Neuronal stem cell (in vitro differentiated cells): ENCODE measurements around the gene GZMM.

Experiments
- DNase-seq: peaks from one replicate; pipeline ENCODE4 v3.0.0-alpha.2; 2013; ENCODE audit warnings: low spot score
- H2AFZ ChIP-seq: one replicate; pipeline ENCODE4 v1.6.1; 2013; ENCODE audit warnings: mild to moderate bottlenecking, low read length, inconsistent platforms
- H2AK5ac ChIP-seq: 2 replicates; pipeline ENCODE4 v1.6.1; 2013; ENCODE audit warnings: low read depth, mild to moderate bottlenecking, inconsistent platforms, low read length, moderate library complexity, mixed read lengths
- H2BK120ac ChIP-seq: 2 replicates; pipeline ENCODE4 v1.6.1; 2013; ENCODE audit warnings: low read depth, mild to moderate bottlenecking, inconsistent platforms, low read length, moderate library complexity, mixed read lengths
- H2BK12ac ChIP-seq: one replicate; pipeline ENCODE4 v1.6.1; 2013; ENCODE audit warnings: low read length, inconsistent platforms
- H2BK15ac ChIP-seq: 2 replicates; pipeline ENCODE4 v1.6.1; 2013; ENCODE audit warnings: mild to moderate bottlenecking, low read length, inconsistent platforms, mixed read lengths
- H2BK5ac ChIP-seq: one replicate; pipeline ENCODE4 v1.6.1; 2013; ENCODE audit warnings: inconsistent platforms, mild to moderate bottlenecking, low read length, moderate library complexity
- H3K14ac ChIP-seq: one replicate; pipeline ENCODE4 v1.6.1; 2013; ENCODE audit warnings: low read length, inconsistent platforms
- H3K18ac ChIP-seq: 2 replicates; pipeline ENCODE4 v1.6.1; 2013; ENCODE audit warnings: low read length, inconsistent platforms
- H3K23ac ChIP-seq: 2 replicates; pipeline ENCODE4 v1.6.1; 2013; ENCODE audit warnings: low read depth, mild to moderate bottlenecking, mixed read lengths, low read length, inconsistent platforms; ENCODE audit not compliant: poor library complexity
- H3K27ac ChIP-seq: replicated peaks from 3 replicates; pipeline ENCODE4 v1.5.1; 2013; ENCODE audit warnings: low read length, inconsistent platforms
- H3K27me3 ChIP-seq, 3 experiments: 2 replicates each; pipeline ENCODE4 v1.6.1; 2013; ENCODE audit warnings: low read length in 3 of 3, mild to moderate bottlenecking in 2 of 3, inconsistent platforms in 1 of 3, low read depth in 1 of 3, mixed read lengths in 1 of 3, moderate library complexity in 1 of 3; ENCODE audit not compliant: control insufficient read depth in 3 of 3, insufficient read depth in 3 of 3
- H3K36me3 ChIP-seq, 2 donors: replicated peaks in 1 of 2; 2 replicates each; pipeline ENCODE4 v1.6.1; 2013; ENCODE audit warnings: low read length in 2 of 2; ENCODE audit not compliant: control insufficient read depth in 2 of 2, insufficient read depth in 2 of 2
- H3K4ac ChIP-seq: 2 replicates; pipeline ENCODE4 v1.6.1; 2013; ENCODE audit warnings: inconsistent platforms, mild to moderate bottlenecking, low read length, moderate library complexity
- H3K4me1 ChIP-seq, 2 donors: 1 replicate in 1 of 2; 2 replicates in 1 of 2; pipeline ENCODE4 v1.6.1; 2013; ENCODE audit warnings: low read length in 2 of 2, low read depth in 1 of 2; ENCODE audit not compliant: control insufficient read depth in 2 of 2, insufficient read depth in 1 of 2
- H3K4me2 ChIP-seq: one replicate; pipeline ENCODE4 v1.6.1; 2013; ENCODE audit warnings: mild to moderate bottlenecking, low read length, inconsistent platforms; ENCODE audit not compliant: insufficient read depth, poor library complexity, severe bottlenecking
- H3K4me3 ChIP-seq, 2 donors: 2 replicates each; pipeline ENCODE4 v1.5.1; 2013; ENCODE audit warnings: low read length in 2 of 2, mild to moderate bottlenecking in 2 of 2, inconsistent platforms in 1 of 2, moderate library complexity in 1 of 2
- H3K79me1 ChIP-seq: one replicate; pipeline ENCODE4 v1.6.1; 2013; ENCODE audit warnings: low read depth, mild to moderate bottlenecking, inconsistent platforms, low read length, moderate library complexity
- H3K9ac ChIP-seq: one replicate; pipeline ENCODE4 v1.6.1; 2013; ENCODE audit warnings: mild to moderate bottlenecking, low read depth, low read length, inconsistent platforms; ENCODE audit not compliant: poor library complexity
- H3K9me3 ChIP-seq, 2 donors: replicated peaks in 1 of 2; 2 replicates each; pipeline versions ENCODE3 to v1.6.1; 2013; ENCODE audit warnings: low read length in 2 of 2, mild to moderate bottlenecking in 2 of 2, inconsistent platforms in 1 of 2, low read depth in 1 of 2, mixed read lengths in 1 of 2, moderate library complexity in 1 of 2; ENCODE audit not compliant: control insufficient read depth in 2 of 2, insufficient read depth in 1 of 2
- H4K8ac ChIP-seq: one replicate; pipeline ENCODE4 v1.6.1; 2013; ENCODE audit warnings: low read depth, mild to moderate bottlenecking, inconsistent platforms, low read length, moderate library complexity
- H4K91ac ChIP-seq: one replicate; pipeline ENCODE4 v1.6.1; 2013; ENCODE audit warnings: low read length, low read depth, mild to moderate bottlenecking, inconsistent platforms; ENCODE audit not compliant: poor library complexity
- WGBS, 2 donors: extraction: QIAGEN DNeasy Blood & Tissue Kit; methylation state at CpG; one replicate each; pipeline ENCODE4 v1.1.7; 2013; ENCODE audit warnings: missing lambda C conversion rate in 2 of 2, mixed read lengths in 1 of 2; ENCODE audit not compliant: insufficient read length in 2 of 2, insufficient replicate concordance in 1 of 2; ENCODE audit errors: extremely low coverage in 2 of 2; 5-methylcytosine and 5-hydroxymethylcytosine counted together

Gene GZMM

GRCh38 chr19:547117-547516 is 3.3 kb downstream of the GZMM start:
- Histone ChIP-seq H2BK15ac (no peak overlapping the region), H2AFZ (no peak overlapping the region), H3K23ac (no peak overlapping the region), H3K36me3 (peaks cover 5 to 11% of the 10 kb centered on the region in 2 donors), H4K8ac (no peak overlapping the region), H2BK5ac (peak overlapping the region; percentile 66), H3K9ac (no peak overlapping the region), H3K4ac (peak overlapping the region; percentile 11), H3K4me2 (no peak overlapping the region), H4K91ac (no peak overlapping the region), H3K18ac (no peak overlapping the region), H2AK5ac (peak overlapping the region; percentile 53), H2BK12ac (no peak overlapping the region), H3K79me1 (peaks cover 2% of the 10 kb centered on the region), H3K4me1 (peaks cover 0 to 2% of the 10 kb centered on the region in 2 donors), H3K27me3 (no peaks in the 10 kb centered on the region), H2BK120ac (no peak overlapping the region), H3K14ac (no peak overlapping the region), H3K27ac (no peak overlapping the region), H3K4me3 (no peak overlapping the region), H3K9me3 (no peaks in the 10 kb centered on the region)
- WGBS, 2 donors: no CpG with 5 or more reads among the region's 15 CpGs
- no peak for DNase-seq

GRCh38 chr19:547836-548720 is 4.2 kb downstream of the GZMM start:
- H3K9me3 ChIP-seq: no peaks in the 10 kb centered on the region
- H2BK5ac ChIP-seq: no peak overlapping the region
- H3K9ac ChIP-seq: no peak overlapping the region
- H3K27ac ChIP-seq: no peak overlapping the region
- H2AFZ ChIP-seq: no peak overlapping the region
- WGBS, 2 donors: no CpG with 5 or more reads among the region's 26 CpGs
- H3K23ac ChIP-seq: peak overlapping the region; percentile 43
- H2BK12ac ChIP-seq: peak overlapping the region; percentile 97
- H2BK15ac ChIP-seq: no peak overlapping the region
- H2BK120ac ChIP-seq: no peak overlapping the region
- H3K4me2 ChIP-seq: no peak overlapping the region
- H3K14ac ChIP-seq: peak overlapping the region; percentile 89
- no peak overlapping the region for H4K8ac ChIP-seq
- no peak overlapping the region for H3K4ac ChIP-seq
- H3K4me3 ChIP-seq: no peak overlapping the region
- no peak for DNase-seq
- peaks cover 0 to 3% of the 10 kb centered on the region in 2 donors for H3K36me3 ChIP-seq
- no peaks in the 10 kb centered on the region for H3K27me3 ChIP-seq
- peak overlapping the region; percentile 91 for H3K18ac ChIP-seq
- H3K4me1 ChIP-seq: peaks cover 0 to 2% of the 10 kb centered on the region in 2 donors
- peak overlapping the region; percentile 94 for H2AK5ac ChIP-seq
- no peak overlapping the region for H4K91ac ChIP-seq
- peaks cover 2% of the 10 kb centered on the region for H3K79me1 ChIP-seq

GRCh38 chr19:548886-549830 is 5.3 kb downstream of the GZMM start:
- H3K27me3 ChIP-seq: no peaks in the 10 kb centered on the region
- H3K9me3 ChIP-seq: no peaks in the 10 kb centered on the region
- H3K18ac ChIP-seq: peak overlapping the region; percentile 13
- H4K8ac ChIP-seq: no peak overlapping the region
- peak overlapping the region; percentile 94 for H2AK5ac ChIP-seq
- H4K91ac ChIP-seq: no peak overlapping the region
- no peak overlapping the region for H3K27ac ChIP-seq
- peaks cover 2% of the 10 kb centered on the region for H3K79me1 ChIP-seq
- DNase-seq: no peak
- no peak overlapping the region for H3K4ac ChIP-seq
- H2AFZ ChIP-seq: no peak overlapping the region
- no peak overlapping the region for H3K4me3 ChIP-seq
- H2BK15ac ChIP-seq: no peak overlapping the region
- no peak overlapping the region for H3K14ac ChIP-seq
- no peak overlapping the region for H3K9ac ChIP-seq
- no peak overlapping the region for H3K23ac ChIP-seq
- no peak overlapping the region for H2BK120ac ChIP-seq
- H3K4me1 ChIP-seq: peaks cover 0 to 2% of the 10 kb centered on the region in 2 donors
- H2BK5ac ChIP-seq: no peak overlapping the region
- no peak overlapping the region for H3K4me2 ChIP-seq
- peak overlapping the region; percentile 41 for H2BK12ac ChIP-seq
- no peaks in the 10 kb centered on the region for H3K36me3 ChIP-seq
- no CpG with 5 or more reads among the region's 52 CpGs for WGBS, 2 donors

DNA sequence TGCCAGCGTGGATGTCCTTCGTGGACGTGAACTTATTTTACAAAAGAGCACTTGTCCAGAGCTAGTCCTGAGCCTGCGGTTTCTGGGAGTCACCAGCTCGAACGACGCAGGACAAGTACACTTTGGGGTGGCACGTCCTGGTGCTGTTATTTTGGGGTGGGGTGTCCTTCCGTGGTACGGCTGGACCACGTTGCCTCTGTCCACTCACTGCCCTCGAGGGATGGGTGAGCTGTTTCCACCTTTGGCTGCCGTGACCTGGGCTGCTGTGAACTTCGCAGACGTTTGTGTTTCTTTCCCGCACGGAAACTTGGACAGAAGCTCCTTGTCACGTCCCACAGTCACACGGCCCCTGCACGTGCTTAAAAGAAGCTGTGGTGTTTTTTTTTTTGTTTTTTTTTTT is 11.0 kb downstream of the GZMM start:
- Histone ChIP-seq H3K4ac (no peak overlapping the region), H3K4me1 (peaks cover 2 to 5% of the 10 kb centered on the region in 2 donors), H4K91ac (no peak overlapping the region), H2BK120ac (no peak overlapping the region), H3K27me3 (no peaks in the 10 kb centered on the region), H3K79me1 (no peaks in the 10 kb centered on the region), H2AK5ac (peak overlapping the region; percentile 83), H3K4me2 (no peak overlapping the region), H2AFZ (no peak overlapping the region), H3K18ac (no peak overlapping the region), H3K23ac (peak overlapping the region; percentile 52), H3K4me3 (no peak overlapping the region), H2BK5ac (no peak overlapping the region), H3K14ac (peak overlapping the region; percentile 94), H3K9ac (no peak overlapping the region), H2BK15ac (peak overlapping the region; percentile 67), H2BK12ac (peak overlapping the region; percentile 7), H3K9me3 (no peaks in the 10 kb centered on the region), H3K36me3 (no peaks in the 10 kb centered on the region), H3K27ac (no peak overlapping the region), H4K8ac (no peak overlapping the region)
- DNase-seq: no peak
- no CpG with 5 or more reads among the region's 20 CpGs for WGBS, 2 donors
